GM12874 (cell line): ENCODE results near the gene CEP131.

Source experiments
- TF ChIP-seq, protein P1 (sequence below): IDR thresholded peaks from 2 replicates; pipeline ENCODE4 v1.5.1; 2011; ENCODE audit warnings: low read depth, mild to moderate bottlenecking, control low read depth, low read length, moderate library complexity; ENCODE audit not compliant: insufficient read depth

Gene CEP131

DNA sequence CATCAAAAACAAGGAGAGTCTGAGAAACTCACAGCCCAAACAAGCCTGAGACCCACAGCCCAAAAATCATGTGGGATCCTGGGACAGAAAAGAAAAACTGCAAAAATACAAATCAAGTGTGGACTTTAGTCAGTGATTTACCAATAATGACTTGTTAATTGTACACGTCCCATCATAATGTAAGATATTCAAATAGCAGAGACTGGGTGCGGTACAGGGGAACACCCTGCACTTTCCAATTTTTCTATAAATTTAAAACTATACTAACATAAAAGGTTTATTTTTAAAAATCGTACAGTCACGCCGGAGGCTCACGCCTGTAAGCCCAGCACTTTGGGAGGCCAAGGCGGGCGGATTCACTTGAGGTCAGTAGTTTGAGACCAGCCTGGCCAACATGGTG, 8.8 kb downstream of the CEP131 start:
- TF ChIP-seq, protein P1, sequence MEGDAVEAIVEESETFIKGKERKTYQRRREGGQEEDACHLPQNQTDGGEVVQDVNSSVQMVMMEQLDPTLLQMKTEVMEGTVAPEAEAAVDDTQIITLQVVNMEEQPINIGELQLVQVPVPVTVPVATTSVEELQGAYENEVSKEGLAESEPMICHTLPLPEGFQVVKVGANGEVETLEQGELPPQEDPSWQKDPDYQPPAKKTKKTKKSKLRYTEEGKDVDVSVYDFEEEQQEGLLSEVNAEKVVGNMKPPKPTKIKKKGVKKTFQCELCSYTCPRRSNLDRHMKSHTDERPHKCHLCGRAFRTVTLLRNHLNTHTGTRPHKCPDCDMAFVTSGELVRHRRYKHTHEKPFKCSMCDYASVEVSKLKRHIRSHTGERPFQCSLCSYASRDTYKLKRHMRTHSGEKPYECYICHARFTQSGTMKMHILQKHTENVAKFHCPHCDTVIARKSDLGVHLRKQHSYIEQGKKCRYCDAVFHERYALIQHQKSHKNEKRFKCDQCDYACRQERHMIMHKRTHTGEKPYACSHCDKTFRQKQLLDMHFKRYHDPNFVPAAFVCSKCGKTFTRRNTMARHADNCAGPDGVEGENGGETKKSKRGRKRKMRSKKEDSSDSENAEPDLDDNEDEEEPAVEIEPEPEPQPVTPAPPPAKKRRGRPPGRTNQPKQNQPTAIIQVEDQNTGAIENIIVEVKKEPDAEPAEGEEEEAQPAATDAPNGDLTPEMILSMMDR = no peak

- TF ChIP-seq, protein P1 = no peak
Observed at GRCh38 chr17:81212365-81212764, 10.4 kb downstream of the CEP131 start.

GRCh38 chr17:81210868-81211267, 11.9 kb downstream of the CEP131 start:
- TF ChIP-seq, protein P1 = no peak

- TF ChIP-seq, protein P1 = no peak
Observed at GRCh38 chr17:81210466-81210865, 12.3 kb downstream of the CEP131 start.

- TF ChIP-seq, protein P1 = no peak
Observed at GRCh38 chr17:81209141-81209540, 13.6 kb downstream of the CEP131 start.

- TF ChIP-seq, protein P1 = no peak
Observed at GRCh38 chr17:81208651-81209050, 14.1 kb downstream of the CEP131 start.

DNA sequence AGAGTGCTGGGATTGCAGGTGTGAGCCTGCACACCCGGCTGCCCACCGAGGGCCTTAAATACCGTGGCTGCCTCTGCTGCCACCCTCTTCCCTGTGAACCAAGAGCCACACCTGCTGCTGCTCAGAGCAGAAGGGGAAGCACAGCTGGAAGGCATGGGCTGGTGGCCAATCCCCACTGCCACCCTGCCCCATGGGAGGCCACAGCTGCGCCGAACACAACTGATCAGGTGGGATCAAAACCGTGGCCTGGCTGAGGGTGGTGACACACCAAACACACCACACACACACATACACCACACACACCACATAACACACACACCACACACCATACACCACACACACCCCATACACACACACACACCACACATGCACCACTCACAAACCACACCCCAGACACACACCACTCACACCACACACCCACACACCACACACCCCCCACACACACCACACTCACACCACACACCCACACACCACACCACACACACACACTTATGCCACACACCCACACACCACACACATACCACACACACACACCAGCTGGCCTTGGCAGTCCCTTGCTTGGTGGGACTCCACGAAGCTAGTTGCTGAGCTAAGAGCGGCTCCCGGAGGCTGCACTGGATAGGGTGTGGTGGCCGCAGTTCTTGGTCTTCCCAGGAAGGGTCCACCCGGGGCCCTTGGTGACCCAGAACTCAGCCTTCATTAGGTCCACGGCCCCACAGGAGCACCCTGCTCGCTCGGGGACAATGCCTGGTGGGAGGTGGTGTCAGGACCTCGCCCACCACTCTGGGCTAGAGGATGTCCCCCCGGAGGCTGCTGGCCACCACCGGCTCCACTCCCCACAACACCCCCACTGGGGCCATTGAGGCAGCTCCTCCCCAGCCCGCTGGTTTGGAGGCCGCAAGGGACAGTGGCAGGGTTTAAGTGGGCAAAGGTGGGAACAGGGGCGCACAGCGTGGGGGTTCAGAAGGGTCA, 14.9 kb downstream of the CEP131 start:
- TF ChIP-seq, protein P1 = no peak
